ENCODE measurements around the gene LMO1.

DNA sequence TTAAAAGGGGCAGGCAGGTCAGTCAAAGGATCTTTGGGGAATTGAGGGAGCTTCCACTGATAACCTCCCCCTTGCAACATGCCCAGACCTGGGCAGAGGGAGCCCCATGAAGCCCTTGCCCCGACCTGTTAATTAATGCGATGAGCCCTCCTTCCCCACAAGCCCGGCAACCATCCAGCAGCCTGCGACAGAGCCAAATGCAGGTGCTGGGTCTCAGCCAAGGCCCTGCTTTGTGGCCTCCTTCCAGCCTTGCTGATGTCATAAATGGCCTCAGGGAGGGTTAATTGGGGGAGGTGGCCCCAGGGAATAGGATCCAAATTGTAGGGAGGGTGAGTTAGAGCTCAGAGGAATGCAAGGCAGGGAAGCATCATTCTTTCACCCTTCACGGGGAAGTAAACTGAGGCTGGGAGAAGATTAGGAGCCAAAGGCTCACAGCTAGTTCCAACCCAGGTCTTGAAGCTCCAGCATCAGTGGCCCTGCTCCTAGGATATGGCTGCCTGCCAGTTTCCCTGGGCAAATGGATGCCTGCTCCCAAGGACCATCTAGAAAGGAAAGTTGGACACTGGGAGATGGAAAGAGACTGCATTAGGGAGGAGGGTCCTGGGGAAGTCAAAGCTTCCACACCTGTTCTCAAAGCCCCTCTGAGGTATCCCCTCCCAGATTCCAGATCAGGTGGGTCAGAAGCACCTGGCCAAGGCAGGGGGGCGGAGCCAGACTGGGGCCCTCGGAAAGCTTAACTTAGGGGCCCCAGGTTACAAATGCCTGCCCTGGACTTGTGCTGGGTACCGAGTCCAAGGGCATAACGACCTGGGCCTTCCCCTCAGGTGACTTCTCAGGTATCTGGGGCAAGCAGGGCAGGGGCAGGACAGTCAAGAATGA, 34.1 kb downstream of the LMO1 start:
- TF ChIP-seq CTCF (IDR thresholded peaks at IDR 0.05; ENCODE audit: insufficient read depth, low read length) (no peak), POLR2AphosphoS5 (IDR thresholded peaks at IDR 0.05; ENCODE audit: low read depth) (no peak), GABPA (IDR thresholded peaks at IDR 0.05; ENCODE audit: low read depth) (no peak), SPI1 (IDR thresholded peaks at IDR 0.05; ENCODE audit: borderline replicate concordance, low read depth) (no peak), REST (IDR thresholded peaks at IDR 0.05; ENCODE audit: insufficient replicate concordance, low read depth) (no peak)

All from HL-60 (cell line).